K562 (cell line): ENCODE measurements around the gene SERGEF. TPM values are rescaled to one million over a fixed set of nuclear protein-coding genes. Genes with fewer than 3 reads are reported as not detected.

Experiments
- ATAC-seq: fragments of 200-7000 bp; cut with Tn5 transposase; 3 replicates; pipeline ENCODE4 v1.9.1; 2020; ENCODE audit warnings: moderate library complexity
- BruUV-seq: library from RNA; stranded (reverse); fragments of 400-500 nt; replicated peaks from 2 replicates; lab custom pipeline; 2021; lab: Mats Ljungman, UMichigan
- CTCF ChIA-PET: fragments of 300-600 bp; formaldehyde crosslinking; extraction: SDS; loops from one replicate; lab custom pipeline; 2021; ENCODE audit warnings: low intra/inter-chr PET ratio; lab: Yijun Ruan, JAX
- POLR2A ChIA-PET: fragments of 300-600, 350-650 bp; sonication (Branson Sonifier 250); formaldehyde crosslinking; extraction: SDS; loops from one replicate; lab custom pipeline; 2021; ENCODE audit warnings: antibody characterized with exemption, inconsistent platforms; lab: Yijun Ruan, JAX
- DNase-seq, 4 experiments: peaks; one replicate each; pipeline versions ENCODE4 v3.0.0 to v3.0.0-alpha.2; 2011 to 2018; ENCODE audit warnings: low spot score in 3 of 4, mixed read lengths in 3 of 4; ENCODE audit errors: extremely low read depth in 1 of 4
- FAIRE-seq: peaks from 2 replicates; lab custom pipeline; 2011; peaks lifted over from hg19 to GRCh38; lab: Jason Lieb, UNC
- H2AFZ ChIP-seq: 2 replicates; pipeline ENCODE4 v1.6.0; 2011; ENCODE audit warnings: low read depth, low read length, control low read depth, inconsistent platforms
- H3K27ac ChIP-seq: fragments of 200-600 bp; 3 replicates; pipeline ENCODE4 v1.8.0; 2011; ENCODE audit warnings: low read depth, mild to moderate bottlenecking, control low read depth, inconsistent platforms, low read length, moderate library complexity, mixed read lengths; ENCODE audit errors: extremely low read depth
- H3K27me3 ChIP-seq, 2 experiments: fragments of 300-600 bp in 1 of 2; 2 replicates in 1 of 2; 3 replicates in 1 of 2; pipeline versions ENCODE4 v1.6.0 to v1.8.0; 2011; ENCODE audit warnings: inconsistent platforms in 2 of 2, low read length in 2 of 2, mild to moderate bottlenecking in 1 of 2, mixed read lengths in 1 of 2, moderate library complexity in 1 of 2; ENCODE audit not compliant: control insufficient read depth in 2 of 2, insufficient read depth in 2 of 2
- H3K36me3 ChIP-seq: fragments of 300-600 bp; 3 replicates; pipeline ENCODE4 v1.8.0; 2011; ENCODE audit warnings: mild to moderate bottlenecking, low read length, inconsistent platforms; ENCODE audit not compliant: control insufficient read depth, insufficient read depth
- H3K4me1 ChIP-seq, 2 experiments: fragments of 200-600 bp in 1 of 2; replicated peaks in 1 of 2; 2 replicates in 1 of 2; 3 replicates in 1 of 2; pipeline versions ENCODE4 v1.5.1 to v1.8.0; 2011; ENCODE audit warnings: inconsistent platforms in 2 of 2, low read length in 2 of 2, mild to moderate bottlenecking in 1 of 2, mixed read lengths in 1 of 2, moderate library complexity in 1 of 2; ENCODE audit not compliant: control insufficient read depth in 2 of 2, insufficient read depth in 2 of 2
- H3K4me2 ChIP-seq: 2 replicates; pipeline ENCODE4 v1.6.1; 2011; ENCODE audit warnings: low read length, control low read depth, inconsistent platforms, mixed read lengths; ENCODE audit not compliant: insufficient read depth
- H3K4me3 ChIP-seq: fragments of 200-600 bp; sonication (generic), shearing (Covaris generic); 2 replicates; pipeline ENCODE4 v1.5.1; 2016; ENCODE audit warnings: control low read depth, inconsistent platforms
- H3K79me2 ChIP-seq: fragments of 200-600 bp; 3 replicates; pipeline ENCODE4 v1.8.0; 2011; ENCODE audit warnings: low read length, inconsistent platforms; ENCODE audit not compliant: control insufficient read depth, insufficient read depth
- H3K9ac ChIP-seq, 2 experiments: 2 replicates each; pipeline versions ENCODE4 v1.6.0 to v1.6.1; 2011; ENCODE audit warnings: low read depth in 2 of 2, low read length in 2 of 2, control low read depth in 1 of 2, inconsistent platforms in 1 of 2, mild to moderate bottlenecking in 1 of 2, mixed read lengths in 1 of 2; ENCODE audit not compliant: insufficient read depth in 1 of 2
- H3K9me1 ChIP-seq: one replicate; pipeline ENCODE4 v1.6.0; 2011; ENCODE audit warnings: inconsistent platforms, mild to moderate bottlenecking, low read length, moderate library complexity; ENCODE audit not compliant: control insufficient read depth, insufficient read depth
- H3K9me3 ChIP-seq: replicated peaks from 2 replicates; pipeline ENCODE4 v1.5.1; 2011; ENCODE audit warnings: low read depth, low read length, inconsistent platforms; ENCODE audit not compliant: control insufficient read depth, insufficient read depth
- H4K20me1 ChIP-seq: replicated peaks from 2 replicates; pipeline ENCODE4 v1.6.1; 2011; ENCODE audit warnings: low read length, inconsistent platforms, mixed read lengths; ENCODE audit not compliant: control insufficient read depth, insufficient read depth
- BRF1 ChIP-seq: IDR thresholded peaks from 3 replicates; pipeline ENCODE4 v1.6.1; 2011; ENCODE audit warnings: borderline replicate concordance, mild to moderate bottlenecking; ENCODE audit not compliant: insufficient read length; ENCODE audit errors: extremely low read depth
- CTCF ChIP-seq, 3 experiments: IDR thresholded peaks in 2 of 3; conservative IDR thresholded peaks in 1 of 3; 2 replicates each; pipeline ENCODE4 v1.5.1; 2011 to 2012; ENCODE audit warnings: low read length in 3 of 3, mild to moderate bottlenecking in 3 of 3, control low read depth in 2 of 3, improper control_type of control experiment in 1 of 3, inconsistent platforms in 1 of 3, low read depth in 1 of 3, mixed read lengths in 1 of 3, moderate library complexity in 1 of 3; ENCODE audit not compliant: insufficient read depth in 2 of 3
- DEAF1 ChIP-seq: fragments of 450-650 bp; formaldehyde crosslinking; IDR thresholded peaks from 2 replicates; pipeline ENCODE4 v1.4.0; 2020; ENCODE audit warnings: mild to moderate bottlenecking, moderate library complexity
- MBD2 ChIP-seq: sonication (generic); IDR thresholded peaks from 2 replicates; pipeline ENCODE4 v1.6.1; 2016; ENCODE audit warnings: low read depth, borderline replicate concordance
- MCM2 ChIP-seq: fragments of 450-650 bp; IDR thresholded peaks from 2 replicates; pipeline ENCODE4 v1.6.1; 2017; ENCODE audit warnings: low read depth, mild to moderate bottlenecking
- NBN ChIP-seq: fragments of 450-650 bp; IDR thresholded peaks from 2 replicates; pipeline ENCODE4 v1.6.1; 2016; ENCODE audit warnings: low read depth, mild to moderate bottlenecking
- PBX2 ChIP-seq, 2 experiments: IDR thresholded peaks in 1 of 2; conservative IDR thresholded peaks in 1 of 2; 2 replicates each; pipeline ENCODE4 v1.6.1; 2016; ENCODE audit warnings: low read depth in 2 of 2, mild to moderate bottlenecking in 1 of 2, missing compliant biosample characterization in 1 of 2, missing genetic modification characterization in 1 of 2, moderate library complexity in 1 of 2
- PKNOX1 ChIP-seq: fragments of 450-650 bp; IDR thresholded peaks from 2 replicates; pipeline ENCODE4 v1.6.1; 2016
- SFPQ ChIP-seq: fragments of 200-400 bp; formaldehyde crosslinking; IDR thresholded peaks from 2 replicates; pipeline ENCODE4 v1.6.1; 2017; ENCODE audit warnings: mild to moderate bottlenecking, low read depth, low read length, moderate library complexity
- WGBS: fragments of 100-300 bp; shearing (Covaris generic); methylation state at CpG from one replicate; pipeline ENCODE4 v1.1.6; 2016; ENCODE audit warnings: low coverage, mixed read lengths; ENCODE audit not compliant: insufficient coverage; ENCODE audit errors: missing lambda C conversion rate; 5-methylcytosine and 5-hydroxymethylcytosine counted together
- in situ Hi-C: fragments of 300-500 bp; cut with MboI; formaldehyde crosslinking; loops from 4 replicates; pipeline ENCODE4 v1.15.0; 2018; ENCODE audit warnings: inconsistent platforms, mixed read lengths
- intact Hi-C: fragments of 100-400 bp; cut with micrococcal nuclease; formaldehyde crosslinking; loops from 2 replicates; pipeline ENCODE4 v1.14.2; 2022
- polyA plus RNA-seq, 8 experiments: library from polyadenylated mRNA; depleted of rRNA in 4 of 8; stranded (reverse) in 5 of 8; unstranded in 3 of 8; fragments of >200 nt; fragmentation: Nextera tagmentation in 2 of 8; fragmentation: Illumina TruSeq in 1 of 8; extraction: Ambion mirVana in 2 of 8; extraction: Trizol in 1 of 8; gene quantifications; 2 replicates each; pipeline versions ENCODE4 v1.2.1 to v1.2.3, GENCODE V29; 2011 to 2014; ENCODE audit warnings: inconsistent platforms in 1 of 8, missing spikeins in 1 of 8
- total RNA-seq, 7 experiments: library from RNA; depleted of rRNA in 6 of 7; stranded (reverse); fragments of >200 nt in 6 of 7; fragmentation: Illumina TruSeq in 2 of 7; extraction: Trizol in 2 of 7; gene quantifications; 2 replicates each; pipeline versions ENCODE4 v1.2.1 to v1.2.3, GENCODE V29; 2011 to 2021; ENCODE audit warnings: low replicate concordance in 1 of 7

SERGEF gene
- total and polyA plus RNA-seq, 9 of the 15 experiments (the other 6 are each of a cell fraction or from before 2014, with no cell fraction given) = 10.2 to 28.0 (median 19.9) TPM

GRCh38 chr11:17979770-17980371 lies 33.0 kb downstream of the SERGEF start:
- POLR2A ChIA-PET = no interaction called here
- WGBS = 15% methylated on average over 7 of the region's 7 CpGs
- TF ChIP-seq MCM2 (no peak), SFPQ (no peak), MBD2 (no peak), NBN (no peak), BRF1 (no peak), PKNOX1 (peak; percentile 96), CTCF (IDR thresholded peaks at IDR 0.05 in 2 of 3, conservative IDR thresholded peaks at IDR 0.05 in 1 of 3; ENCODE audit: insufficient read depth in 2 of 3, low read depth in 1 of 3, low read length in 3 of 3) (peak; percentile 77 to 88 (median 82)), DEAF1 (CRISPR knock-in tag) (peak; percentile 47), PBX2 (CRISPR knock-in tag; IDR thresholded peaks at IDR 0.05; ENCODE audit: low read depth) (peak; percentile 77), PBX2 (tag; conservative IDR thresholded peaks at IDR 0.05; ENCODE audit: low read depth) (peak; percentile 80)

More at GRCh38 chr11:17979770-17980371, 33.0 kb downstream of the SERGEF start:
- CTCF ChIA-PET = interaction anchor here (1.1 to 3.9 kb wide), 5 partner anchors 219 to 381 kb away, joined by 3 to 42 read pairs (median 8); no protein-coding TSS in a partner anchor
- BruUV-seq = no TSS peak
- no peak overlapping the region for H2AFZ ChIP-seq
- no peaks in the 10 kb centered on the region for H3K4me1 ChIP-seq
- FAIRE-seq (peak; percentile 97), ATAC-seq (peak; percentile 79), DNase-seq (peak; percentile 49 to 77 (median 69))
- no peak overlapping the region for H3K4me2 ChIP-seq
- H3K9me3 ChIP-seq = no peaks in the 10 kb centered on the region
- no peak overlapping the region for H3K9ac ChIP-seq
- no peaks in the 10 kb centered on the region for H3K27me3 ChIP-seq
- H3K27ac ChIP-seq = no peak overlapping the region
- H3K36me3 ChIP-seq = no peaks in the 10 kb centered on the region; the same call in 2 of the 3 replicates
- in situ Hi-C loops (loop anchor here (5.0 kb wide), 2 partner anchors 213 to 383 kb away; no protein-coding TSS in a partner anchor), intact Hi-C loops (loop anchor here (1.0 kb wide), 3 partner anchors 220 to 381 kb away; no protein-coding TSS in a partner anchor)
- no peak overlapping the region for H3K4me3 ChIP-seq
- 0 out of 2 replicates have a peak, but pooled peaks cover 4% of the 10 kb centered on the region for H4K20me1 ChIP-seq
- no peaks in the 10 kb centered on the region for H3K9me1 ChIP-seq
- no peaks in the 10 kb centered on the region for H3K79me2 ChIP-seq
